WERI-Rb-1 (cell line): Measurements from ENCODE around the gene KCNQ4.

Experiments used
- DNase-seq: peaks from one replicate; pipeline ENCODE4 v3.0.0-alpha.2; 2020
- H3K27ac ChIP-seq: fragments of 250-450 bp; sonication (Bioruptor Pico); 2 replicates; pipeline ENCODE4 v1.5.1; 2020; ENCODE audit warnings: mild to moderate bottlenecking, moderate library complexity
- H3K27me3 ChIP-seq: fragments of 250-450 bp; sonication (Bioruptor Pico); 2 replicates; pipeline ENCODE4 v1.5.1; 2021; ENCODE audit warnings: mild to moderate bottlenecking, low read depth, moderate library complexity; ENCODE audit not compliant: insufficient read depth, severe bottlenecking
- H3K36me3 ChIP-seq: fragments of 250-450 bp; sonication (Bioruptor Pico); 2 replicates; pipeline ENCODE4 v1.5.1; 2020; ENCODE audit warnings: mild to moderate bottlenecking, moderate library complexity
- H3K4me3 ChIP-seq: 2 replicates; pipeline ENCODE4 v1.5.1; 2011; ENCODE audit warnings: low read depth, mild to moderate bottlenecking, control low read depth, low read length
- H3K9me3 ChIP-seq: fragments of 250-450 bp; sonication (Bioruptor Pico); 2 replicates; pipeline ENCODE4 v1.5.1; 2021; ENCODE audit warnings: mild to moderate bottlenecking, moderate library complexity; ENCODE audit not compliant: severe bottlenecking
- CTCF ChIP-seq: IDR thresholded peaks from 2 replicates; pipeline ENCODE4 v1.5.1; 2011; ENCODE audit warnings: low read depth, mild to moderate bottlenecking, control low read depth, inconsistent platforms, low read length

KCNQ4 gene

GRCh38 chr1:40770296-40771070 is 13.1 kb upstream of the KCNQ4 start:
- no peak overlapping the region for H3K27ac ChIP-seq
- peaks cover 44% of the 10 kb centered on the region for H3K36me3 ChIP-seq
- TF ChIP-seq CTCF = peak; percentile 37; the same call in 1 of the 2 replicates
- no peaks in the 10 kb centered on the region for H3K9me3 ChIP-seq
- no peaks in the 10 kb centered on the region for H3K27me3 ChIP-seq
- H3K4me3 ChIP-seq = no peak overlapping the region
- DNase-seq = no peak

- Histone ChIP-seq H3K36me3 (peaks cover 30% of the 10 kb centered on the region), H3K27me3 (no peaks in the 10 kb centered on the region), H3K27ac (no peak overlapping the region), H3K4me3 (no peak overlapping the region), H3K9me3 (peaks cover 7% of the 10 kb centered on the region)
- no peak for TF ChIP-seq CTCF
- DNase-seq = no peak
Observed at GRCh38 chr1:40772146-40772955, 11.2 kb upstream of the KCNQ4 start.

- Histone ChIP-seq H3K9me3 (peaks cover 9% of the 10 kb centered on the region), H3K36me3 (peaks cover 15% of the 10 kb centered on the region), H3K27ac (no peak overlapping the region), H3K27me3 (no peaks in the 10 kb centered on the region), H3K4me3 (no peak overlapping the region)
- TF ChIP-seq CTCF = no peak
- no peak for DNase-seq
Observed at GRCh38 chr1:40773748-40774265, 9.8 kb upstream of the KCNQ4 start.

GRCh38 chr1:40774266-40774998 is 9.2 kb upstream of the KCNQ4 start:
- TF ChIP-seq CTCF = peak; percentile 93
- peaks cover 10% of the 10 kb centered on the region for H3K36me3 ChIP-seq

GRCh38 chr1:40776236-40777072 is 7.1 kb upstream of the KCNQ4 start:
- Histone ChIP-seq H3K4me3 (no peak overlapping the region), H3K9me3 (peaks cover 9% of the 10 kb centered on the region), H3K27me3 (no peaks in the 10 kb centered on the region), H3K36me3 (no peaks in the 10 kb centered on the region), H3K27ac (no peak overlapping the region)
- TF ChIP-seq CTCF = no peak
- DNase-seq = no peak

More at GRCh38 chr1:40774266-40774998, 9.2 kb upstream of the KCNQ4 start:
- Histone ChIP-seq H3K9me3 (peaks cover 9% of the 10 kb centered on the region), H3K4me3 (no peak overlapping the region), H3K27me3 (no peaks in the 10 kb centered on the region), H3K27ac (no peak overlapping the region)
- DNase-seq = peak; percentile 66
